ENCODE results near the gene KIF1B.

GRCh38 chr1:10213186-10213705 is 2.9 kb downstream of the KIF1B start:
- TF ChIP-seq CTCF (IDR thresholded peaks at IDR 0.05; ENCODE audit: low read length) = no peak
- TF ChIP-seq EZH2 (IDR thresholded peaks at IDR 0.05; ENCODE audit: borderline replicate concordance, low read length) = no peak

Measured in OCI-LY1 (cell line).